Endothelial cell of umbilical vein (primary cell): ENCODE measurements around the gene NR3C1. TPM values are rescaled to one million over a fixed set of nuclear protein-coding genes. Genes with fewer than 3 reads are reported as not detected.

Experiments
- BruUV-seq: library from RNA; stranded (reverse); fragments of 400-500 nt; replicated peaks from 2 replicates; lab custom pipeline; 2021; lab: Mats Ljungman, UMichigan
- CTCF ChIA-PET: fragments of 300-600, 350-600 bp; sonication (Branson Sonifier 250); formaldehyde crosslinking; loops from one replicate; lab custom pipeline; 2021; ENCODE audit warnings: antibody characterized with exemption, inconsistent platforms; lab: Charles Lee
- POLR2A ChIA-PET: fragments of 300-600, 350-600 bp; sonication (Branson Sonifier 250); formaldehyde crosslinking; loops from one replicate; lab custom pipeline; 2021; ENCODE audit warnings: antibody characterized with exemption, inconsistent platforms; lab: Charles Lee
- DNase-seq: peaks from one replicate; pipeline ENCODE4 v3.0.0-alpha.2; 2011; ENCODE audit warnings: low read depth, low spot score
- FAIRE-seq: peaks from 2 replicates; lab custom pipeline; 2011; peaks lifted over from hg19 to GRCh38; lab: Jason Lieb, UNC
- H2AFZ ChIP-seq: 2 replicates; pipeline ENCODE4 v1.6.0; 2012; ENCODE audit warnings: low read depth, low read length, control low read depth, inconsistent platforms
- H3K27ac ChIP-seq: 2 replicates; pipeline ENCODE4 v1.5.1; 2011; ENCODE audit warnings: low read depth, mild to moderate bottlenecking, control low read depth, low read length, moderate library complexity; ENCODE audit not compliant: insufficient read depth
- H3K27me3 ChIP-seq, 2 experiments: 2 replicates each; pipeline versions ENCODE4 v1.6.0 to v1.6.1; 2011; ENCODE audit warnings: low read length in 2 of 2, mixed read lengths in 1 of 2; ENCODE audit not compliant: control insufficient read depth in 2 of 2, insufficient read depth in 2 of 2
- H3K36me3 ChIP-seq, 2 experiments: 2 replicates in 1 of 2; 3 replicates in 1 of 2; pipeline ENCODE4 v1.5.1; 2011; ENCODE audit warnings: low read length in 2 of 2, mild to moderate bottlenecking in 1 of 2, moderate library complexity in 1 of 2; ENCODE audit not compliant: control insufficient read depth in 2 of 2, insufficient read depth in 2 of 2; ENCODE audit errors: extremely low read depth in 1 of 2
- H3K4me1 ChIP-seq: 3 replicates; pipeline ENCODE4 v1.5.1; 2011; ENCODE audit warnings: mild to moderate bottlenecking, low read length; ENCODE audit not compliant: control insufficient read depth, insufficient read depth; ENCODE audit errors: extremely low read depth
- H3K4me2 ChIP-seq: 2 replicates; pipeline ENCODE4 v1.6.1; 2011; ENCODE audit warnings: low read length, control low read depth, mixed read lengths; ENCODE audit not compliant: insufficient read depth
- H3K4me3 ChIP-seq, 3 experiments: fragments of 200-600 bp in 1 of 3; sonication (generic), shearing (Covaris generic) in 1 of 3; replicated peaks in 1 of 3; 2 replicates each; pipeline ENCODE4 v1.5.1; 2011 to 2016; ENCODE audit warnings: control low read depth in 3 of 3, low read length in 3 of 3, mild to moderate bottlenecking in 2 of 3, inconsistent platforms in 1 of 3, low read depth in 1 of 3, moderate library complexity in 1 of 3; ENCODE audit not compliant: insufficient read depth in 1 of 3
- H3K79me2 ChIP-seq: 2 replicates; pipeline ENCODE4 v1.6.0; 2012; ENCODE audit warnings: low read length, inconsistent platforms; ENCODE audit not compliant: control insufficient read depth, insufficient read depth
- H3K9ac ChIP-seq: replicated peaks from 2 replicates; pipeline ENCODE3; 2011; ENCODE audit warnings: low read length, control low read depth; ENCODE audit not compliant: insufficient read depth; ENCODE audit errors: extremely low read depth
- H3K9me1 ChIP-seq: replicated peaks from 3 replicates; pipeline ENCODE4 v1.6.0; 2011; ENCODE audit warnings: mild to moderate bottlenecking, low read length; ENCODE audit not compliant: control insufficient read depth, insufficient read depth; ENCODE audit errors: extremely low read depth
- H3K9me3 ChIP-seq: replicated peaks from 2 replicates; pipeline ENCODE4 v1.5.1; 2012; ENCODE audit warnings: low read length, inconsistent platforms; ENCODE audit not compliant: control insufficient read depth, insufficient read depth
- H4K20me1 ChIP-seq: replicated peaks from 2 replicates; pipeline ENCODE3; 2011; ENCODE audit warnings: mild to moderate bottlenecking, low read length; ENCODE audit not compliant: control insufficient read depth, insufficient read depth; ENCODE audit errors: extremely low read depth
- EZH2 ChIP-seq: IDR thresholded peaks from 2 replicates; pipeline ENCODE4 v1.6.1; 2012; ENCODE audit warnings: borderline replicate concordance, low read depth, mild to moderate bottlenecking, moderate library complexity, low read length, inconsistent platforms; ENCODE audit not compliant: severe bottlenecking
- FOS ChIP-seq: IDR thresholded peaks from 2 replicates; pipeline ENCODE4 v1.6.1; 2011; ENCODE audit warnings: mild to moderate bottlenecking, low read length, moderate library complexity, borderline replicate concordance; ENCODE audit not compliant: insufficient read depth
- GATA2 ChIP-seq: IDR thresholded peaks from 2 replicates; pipeline ENCODE4 v1.7.0; 2011; ENCODE audit warnings: low read depth, mild to moderate bottlenecking, moderate library complexity, mixed read lengths, low read length; ENCODE audit not compliant: insufficient read length, insufficient read depth
- JUN ChIP-seq: IDR thresholded peaks from 2 replicates; pipeline ENCODE4 v1.6.1; 2011; ENCODE audit warnings: borderline replicate concordance, low read depth; ENCODE audit not compliant: insufficient read length, insufficient read depth
- MYC ChIP-seq: IDR thresholded peaks from one replicate; pipeline ENCODE4 v1.6.1; 2011; ENCODE audit warnings: mild to moderate bottlenecking, low read depth, low read length
- POLR2A ChIP-seq: IDR thresholded peaks from 2 replicates; pipeline ENCODE4 v1.6.1; 2012; ENCODE audit warnings: low read depth, mild to moderate bottlenecking, control low read depth, low read length
- POLR2AphosphoS5 ChIP-seq: IDR thresholded peaks from 2 replicates; pipeline ENCODE4 v1.6.1; 2012; ENCODE audit warnings: low read depth, mild to moderate bottlenecking, control low read depth, low read length, moderate library complexity; ENCODE audit not compliant: insufficient read depth
- dilution Hi-C: fragments of 300-500 bp; cut with MboI; formaldehyde crosslinking; loops from one replicate; pipeline ENCODE4 v1.15.0; 2019; ENCODE audit warnings: low sequenced_read_pairs; ENCODE audit not compliant: extremely low pct_ligation_motif_present
- intact Hi-C: fragments of 100-400 bp; cut with micrococcal nuclease; formaldehyde crosslinking; loops from one replicate; pipeline ENCODE4 v1.10.0; 2022
- polyA plus RNA-seq, 4 experiments: library from polyadenylated mRNA; depleted of rRNA in 3 of 4; stranded (reverse) in 3 of 4; unstranded in 1 of 4; fragments of >200 nt; gene quantifications; 2 replicates each; pipeline versions ENCODE4 v1.2.1 to v1.2.3, GENCODE V29; 2011 to 2012; ENCODE audit warnings: missing spikeins in 1 of 4
- total RNA-seq: library from RNA; stranded (reverse); gene quantifications from 2 replicates; pipeline ENCODE4 v1.2.3, GENCODE V29; 2021
- TF ChIP-seq, protein P1 (sequence below): IDR thresholded peaks from 2 replicates; pipeline ENCODE4 v1.6.1; 2011; ENCODE audit not compliant: insufficient read depth, insufficient read length
- TF ChIP-seq, protein P2 (sequence below), 2 donors: IDR thresholded peaks; 1 replicate in 1 of 2; 2 replicates in 1 of 2; pipeline ENCODE4 v1.5.1; 2011; ENCODE audit warnings: low read length in 2 of 2, mild to moderate bottlenecking in 2 of 2, moderate library complexity in 2 of 2, control low read depth in 1 of 2, inconsistent platforms in 1 of 2, low read depth in 1 of 2; ENCODE audit not compliant: insufficient read depth in 1 of 2; ENCODE audit errors: extremely low read depth in 1 of 2

NR3C1 gene
- total and polyA plus RNA-seq, 2 donors (not counting 3 experiments of a cell fraction or from before 2014, with no cell fraction given): 4.1 to 17.0 TPM

GRCh38 chr5:143437666-143438273, 34.3 kb upstream of the NR3C1 start:
- Histone ChIP-seq H3K79me2 (no peaks in the 10 kb centered on the region), H3K9me3 (no peaks in the 10 kb centered on the region), H3K27me3 (no peaks in the 10 kb centered on the region), H3K4me1 (no peaks in the 10 kb centered on the region), H3K4me2 (no peak overlapping the region), H2AFZ (no peak overlapping the region), H3K9ac (no peak overlapping the region), H4K20me1 (no peaks in the 10 kb centered on the region), H3K9me1 (no peaks in the 10 kb centered on the region), H3K27ac (no peak overlapping the region), H3K36me3 (no peaks in the 10 kb centered on the region), H3K4me3 (no peak overlapping the region)
- DNase-seq (no peak), FAIRE-seq (no peak)
- dilution Hi-C loops: no loop called here
- CTCF ChIA-PET: no interaction called here
- TF ChIP-seq, protein P1, sequence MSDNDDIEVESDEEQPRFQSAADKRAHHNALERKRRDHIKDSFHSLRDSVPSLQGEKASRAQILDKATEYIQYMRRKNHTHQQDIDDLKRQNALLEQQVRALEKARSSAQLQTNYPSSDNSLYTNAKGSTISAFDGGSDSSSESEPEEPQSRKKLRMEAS: no peak
- TF ChIP-seq MYC: no peak
- no peak for TF ChIP-seq GATA2
- no peak for TF ChIP-seq EZH2
- no peak for TF ChIP-seq FOS
- no peak for TF ChIP-seq POLR2A
- no peak for TF ChIP-seq JUN
- TF ChIP-seq, protein P2, sequence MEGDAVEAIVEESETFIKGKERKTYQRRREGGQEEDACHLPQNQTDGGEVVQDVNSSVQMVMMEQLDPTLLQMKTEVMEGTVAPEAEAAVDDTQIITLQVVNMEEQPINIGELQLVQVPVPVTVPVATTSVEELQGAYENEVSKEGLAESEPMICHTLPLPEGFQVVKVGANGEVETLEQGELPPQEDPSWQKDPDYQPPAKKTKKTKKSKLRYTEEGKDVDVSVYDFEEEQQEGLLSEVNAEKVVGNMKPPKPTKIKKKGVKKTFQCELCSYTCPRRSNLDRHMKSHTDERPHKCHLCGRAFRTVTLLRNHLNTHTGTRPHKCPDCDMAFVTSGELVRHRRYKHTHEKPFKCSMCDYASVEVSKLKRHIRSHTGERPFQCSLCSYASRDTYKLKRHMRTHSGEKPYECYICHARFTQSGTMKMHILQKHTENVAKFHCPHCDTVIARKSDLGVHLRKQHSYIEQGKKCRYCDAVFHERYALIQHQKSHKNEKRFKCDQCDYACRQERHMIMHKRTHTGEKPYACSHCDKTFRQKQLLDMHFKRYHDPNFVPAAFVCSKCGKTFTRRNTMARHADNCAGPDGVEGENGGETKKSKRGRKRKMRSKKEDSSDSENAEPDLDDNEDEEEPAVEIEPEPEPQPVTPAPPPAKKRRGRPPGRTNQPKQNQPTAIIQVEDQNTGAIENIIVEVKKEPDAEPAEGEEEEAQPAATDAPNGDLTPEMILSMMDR (IDR thresholded peaks at IDR 0.05; ENCODE audit: extremely low read depth in 1 of 2, insufficient read depth in 1 of 2, low read depth in 1 of 2, low read length in 2 of 2): no peak
- no peak for TF ChIP-seq POLR2AphosphoS5
- no TSS peak for BruUV-seq
- intact Hi-C loops: no loop called here
- POLR2A ChIA-PET: no interaction called here
